IPS-18c (cell line): ENCODE measurements around the gene TRIM49D2.
"Not testable (repeated sequence)": the region's sequence is repeated elsewhere in the genome, so short reads cannot be mapped to it uniquely, and the experiment has no call there.

Experiments
- H3K4me3 ChIP-seq: 2 replicates; pipeline ENCODE4 v1.7.0; 2013; ENCODE audit warnings: low read depth, mild to moderate bottlenecking, low read length, moderate library complexity; ENCODE audit not compliant: insufficient read depth
- H3K9me3 ChIP-seq: one replicate; pipeline ENCODE4 v1.6.1; 2013; ENCODE audit warnings: mild to moderate bottlenecking, low read length, moderate library complexity; ENCODE audit not compliant: control insufficient read depth, insufficient read depth

Gene TRIM49D2

GRCh38 chr11:89923764-89924163 is at the start of gene TRIM49D2:
Gene TRIM49D2, plus strand, starts transcription at chr11:89924064. Its CDS starts 2,698 bp downstream, at chr11:89926762.
- H3K4me3 ChIP-seq, H3K9me3 ChIP-seq: not testable (repeated sequence)

DNA sequence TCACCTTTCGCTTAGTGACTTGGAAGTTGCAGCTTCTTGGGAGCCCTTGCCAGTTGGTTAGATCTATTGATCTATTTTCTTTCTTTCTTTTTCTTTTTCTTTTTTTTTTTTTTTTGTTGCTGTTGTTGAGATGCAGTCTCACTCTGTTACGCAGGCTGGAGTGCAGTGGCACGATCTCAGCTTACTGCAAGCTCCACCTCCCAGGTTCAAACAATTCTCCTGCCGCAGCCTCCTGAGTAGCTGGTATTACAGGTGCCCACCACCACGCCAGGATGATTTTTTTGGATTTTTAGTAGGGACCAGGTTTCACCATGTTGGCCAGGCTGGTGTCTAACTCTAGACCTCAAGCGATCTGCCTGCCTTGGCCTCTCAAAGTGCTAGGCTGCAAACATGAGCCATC is 46.4 kb upstream of the TRIM49D2 start:
- not testable (repeated sequence) for H3K4me3 ChIP-seq, H3K9me3 ChIP-seq

DNA sequence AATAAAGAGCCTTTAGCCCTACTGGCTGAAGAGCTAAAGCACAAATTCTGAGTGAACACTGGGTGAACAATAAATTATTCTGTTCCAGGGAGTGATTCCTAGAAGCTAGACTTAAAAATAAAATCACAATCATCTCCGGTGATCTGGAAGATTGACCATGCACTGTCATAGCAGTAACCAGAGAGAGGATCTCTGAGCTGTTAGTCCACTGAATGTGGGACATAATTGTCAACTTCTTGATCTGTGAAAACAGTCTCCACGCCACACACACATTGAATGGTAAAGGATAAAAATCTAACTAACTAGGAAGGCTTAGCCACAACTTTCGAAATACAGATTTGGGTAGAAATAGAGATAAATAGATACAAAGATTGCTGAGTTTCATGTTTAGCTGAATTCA is 30.6 kb upstream of the TRIM49D2 start:
- not testable (repeated sequence) for H3K9me3 ChIP-seq, H3K4me3 ChIP-seq

DNA sequence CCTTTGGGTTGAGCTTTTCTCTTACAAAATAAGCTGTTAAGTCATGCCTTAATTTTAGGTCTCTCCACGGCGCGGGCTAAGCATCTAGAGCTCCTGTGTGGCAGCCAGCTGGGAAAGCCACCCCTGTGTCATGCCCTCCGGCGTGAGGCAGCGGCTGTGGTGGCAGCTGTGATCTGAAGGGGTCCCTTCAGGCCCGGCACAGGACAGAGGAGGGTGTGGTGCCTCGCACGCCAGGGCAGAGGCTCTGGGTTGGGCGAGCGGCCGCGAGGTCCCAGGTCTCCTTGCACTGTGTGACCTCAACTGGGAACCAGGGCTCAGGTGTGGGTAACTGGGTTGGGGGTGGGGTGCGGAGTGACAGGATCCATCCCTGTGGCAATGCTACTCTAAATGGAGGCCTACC is 23.1 kb upstream of the TRIM49D2 start:
- not testable (repeated sequence) for H3K9me3 ChIP-seq, H3K4me3 ChIP-seq

GRCh38 chr11:89922195-89922660 is 1.6 kb upstream of the TRIM49D2 start, which contains the start of gene TRIM49D1:
Gene TRIM49D1, minus strand, starts transcription at chr11:89922245. Its CDS starts 4,535 bp downstream, at chr11:89917710.
- H3K4me3 ChIP-seq, result no peak within 1 kb of the TSS
- H3K9me3 ChIP-seq, result peaks cover 2% of the 10 kb centered on the region

- not testable (repeated sequence) for H3K9me3 ChIP-seq, H3K4me3 ChIP-seq
These were observed 37.0 kb downstream of the TRIM49D2 start for GRCh38 chr11:89960833-89961232.

- H3K4me3 ChIP-seq, H3K9me3 ChIP-seq: not testable (repeated sequence)
These were observed 41.9 kb downstream of the TRIM49D2 start, which contains the start of gene TRIM64 for GRCh38 chr11:89965737-89966136. Gene TRIM64, plus strand, starts transcription at chr11:89966037. Its CDS starts 2,467 bp downstream, at chr11:89968504.
